ENCODE measurements around the gene ANKIB1. TPM values are rescaled to one million over a fixed set of nuclear protein-coding genes. Genes with fewer than 3 reads are reported as not detected.

The ANKIB1 gene
- total RNA-seq, 4 donors from 2014 or later, result 34.1 to 66.1 (median 58.2) TPM

DNA sequence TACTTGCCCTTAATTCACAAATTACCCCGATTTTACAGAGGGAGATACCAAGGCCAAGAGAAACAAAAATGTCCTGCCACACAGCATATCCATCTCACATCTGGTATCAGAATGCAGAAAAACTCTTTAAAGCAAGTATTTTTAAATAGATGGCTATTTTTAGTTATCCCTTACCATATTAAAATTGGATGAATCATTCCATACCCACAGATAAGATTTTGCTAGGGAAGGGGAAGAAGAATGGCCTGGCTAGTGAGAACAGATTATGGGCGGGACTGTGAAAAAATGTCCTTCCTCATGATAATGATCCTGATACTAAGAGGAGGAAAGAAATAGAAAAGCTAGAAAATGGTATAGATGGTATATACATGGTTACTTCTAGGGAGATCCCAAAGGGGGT is 121.0 kb downstream of the ANKIB1 start:
- Histone ChIP-seq H3K27ac (no peak overlapping the region), H3K27me3 (no peaks in the 10 kb centered on the region), H3K36me3 (peaks cover 29% of the 10 kb centered on the region), H3K9me3 (no peaks in the 10 kb centered on the region), H3K4me3 (no peak overlapping the region), H3K4me1 (no peaks in the 10 kb centered on the region)
- no peak for DNase-seq (ENCODE audit: low spot score in 2 of 2)
- 96% methylated on average over 2 of the region's 2 CpGs for WGBS
- TF ChIP-seq POLR2A (IDR thresholded peaks at IDR 0.05), result no peak
- no peak for TF ChIP-seq POLR2AphosphoS5 (IDR thresholded peaks at IDR 0.05)
- no peak for TF ChIP-seq EP300 (IDR thresholded peaks at IDR 0.05)
- TF ChIP-seq, protein P1, sequence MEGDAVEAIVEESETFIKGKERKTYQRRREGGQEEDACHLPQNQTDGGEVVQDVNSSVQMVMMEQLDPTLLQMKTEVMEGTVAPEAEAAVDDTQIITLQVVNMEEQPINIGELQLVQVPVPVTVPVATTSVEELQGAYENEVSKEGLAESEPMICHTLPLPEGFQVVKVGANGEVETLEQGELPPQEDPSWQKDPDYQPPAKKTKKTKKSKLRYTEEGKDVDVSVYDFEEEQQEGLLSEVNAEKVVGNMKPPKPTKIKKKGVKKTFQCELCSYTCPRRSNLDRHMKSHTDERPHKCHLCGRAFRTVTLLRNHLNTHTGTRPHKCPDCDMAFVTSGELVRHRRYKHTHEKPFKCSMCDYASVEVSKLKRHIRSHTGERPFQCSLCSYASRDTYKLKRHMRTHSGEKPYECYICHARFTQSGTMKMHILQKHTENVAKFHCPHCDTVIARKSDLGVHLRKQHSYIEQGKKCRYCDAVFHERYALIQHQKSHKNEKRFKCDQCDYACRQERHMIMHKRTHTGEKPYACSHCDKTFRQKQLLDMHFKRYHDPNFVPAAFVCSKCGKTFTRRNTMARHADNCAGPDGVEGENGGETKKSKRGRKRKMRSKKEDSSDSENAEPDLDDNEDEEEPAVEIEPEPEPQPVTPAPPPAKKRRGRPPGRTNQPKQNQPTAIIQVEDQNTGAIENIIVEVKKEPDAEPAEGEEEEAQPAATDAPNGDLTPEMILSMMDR (IDR thresholded peaks at IDR 0.05), result no peak

DNA sequence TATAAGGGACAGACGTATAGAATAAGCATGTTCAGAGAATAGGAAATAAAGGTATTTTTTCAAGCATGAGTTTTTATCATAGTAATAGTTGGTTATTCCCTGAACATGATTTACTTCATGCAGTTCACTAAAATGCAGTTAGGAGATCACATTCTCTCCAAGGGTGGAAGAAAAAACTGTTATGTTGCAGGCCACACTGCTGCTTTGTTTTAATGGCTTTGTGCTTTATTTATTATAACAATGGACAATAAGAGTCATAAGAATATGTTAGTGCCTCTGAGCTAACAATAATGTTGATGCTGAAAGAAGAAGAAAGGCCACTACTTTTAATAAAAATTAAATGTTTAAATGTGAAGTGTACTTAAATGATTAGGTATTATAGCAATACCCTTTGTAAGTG is 123.0 kb downstream of the ANKIB1 start:
- peaks cover 13% of the 10 kb centered on the region for H3K36me3 ChIP-seq
- no peak overlapping the region for H3K4me3 ChIP-seq
- WGBS, result 98% methylated on average over 1 of the region's 1 CpG
- no peak overlapping the region for H3K27ac ChIP-seq
- DNase-seq (ENCODE audit: low spot score in 2 of 2), result no peak
- no peaks in the 10 kb centered on the region for H3K9me3 ChIP-seq
- TF ChIP-seq EP300 (IDR thresholded peaks at IDR 0.05), result no peak
- TF ChIP-seq POLR2A (IDR thresholded peaks at IDR 0.05), result no peak
- no peak for TF ChIP-seq POLR2AphosphoS5 (IDR thresholded peaks at IDR 0.05)
- TF ChIP-seq, protein P1 (IDR thresholded peaks at IDR 0.05), result no peak
- no peaks in the 10 kb centered on the region for H3K27me3 ChIP-seq
- H3K4me1 ChIP-seq, result no peaks in the 10 kb centered on the region

DNA sequence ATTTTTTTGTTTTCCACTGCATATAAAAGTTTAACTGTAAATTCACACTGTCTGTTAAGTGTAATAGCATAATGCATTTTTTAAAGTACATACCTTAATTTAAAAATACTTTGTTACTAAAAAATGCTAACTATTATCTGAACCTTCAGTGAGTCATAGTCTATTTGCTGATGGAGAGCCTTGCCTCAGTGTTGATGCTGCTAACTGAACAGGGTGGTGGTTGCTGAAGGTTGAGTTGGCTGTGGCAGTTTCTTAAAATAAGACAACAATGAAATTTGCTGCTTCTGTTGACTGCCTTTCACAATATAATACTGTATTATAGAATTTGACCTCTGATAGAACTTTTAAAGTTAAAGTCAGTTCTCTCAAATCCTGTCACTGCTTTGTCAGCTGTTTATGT is 129.2 kb downstream of the ANKIB1 start:
- Histone ChIP-seq H3K4me3 (no peak overlapping the region), H3K36me3 (peaks cover 26% of the 10 kb centered on the region), H3K27me3 (no peaks in the 10 kb centered on the region), H3K4me1 (no peaks in the 10 kb centered on the region), H3K27ac (no peak overlapping the region), H3K9me3 (no peaks in the 10 kb centered on the region)
- DNase-seq (ENCODE audit: low spot score in 2 of 2), result no peak
- TF ChIP-seq, protein P1 (IDR thresholded peaks at IDR 0.05), result no peak
- TF ChIP-seq EP300 (IDR thresholded peaks at IDR 0.05), result no peak
- no peak for TF ChIP-seq POLR2A (IDR thresholded peaks at IDR 0.05)
- no peak for TF ChIP-seq POLR2AphosphoS5 (IDR thresholded peaks at IDR 0.05)

DNA sequence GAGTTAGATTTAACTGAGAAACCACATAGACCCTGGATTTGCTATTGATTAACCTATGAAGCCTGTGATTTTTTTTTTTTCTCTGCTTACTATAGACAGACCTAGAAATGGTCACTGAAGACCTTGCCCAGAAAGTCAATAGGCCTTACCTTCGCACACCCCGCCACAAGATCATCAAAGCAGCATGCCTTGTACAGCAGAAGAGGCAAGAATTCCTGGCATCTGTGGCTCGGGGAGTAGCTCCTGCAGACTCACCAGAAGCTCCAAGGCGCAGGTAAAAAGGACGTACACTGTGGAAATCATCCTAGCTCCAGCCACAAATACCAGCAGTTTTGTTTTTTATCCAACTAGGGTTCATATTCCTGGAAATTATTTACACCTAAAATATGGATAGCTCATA is 145.3 kb downstream of the ANKIB1 start:
- no peak overlapping the region for H3K27ac ChIP-seq
- no peaks in the 10 kb centered on the region for H3K9me3 ChIP-seq
- no peak overlapping the region for H3K4me3 ChIP-seq
- H3K4me1 ChIP-seq, result no peaks in the 10 kb centered on the region
- 94% methylated on average over 5 of the region's 5 CpGs for WGBS
- DNase-seq (ENCODE audit: low spot score in 2 of 2), result no peak
- TF ChIP-seq, protein P1 (IDR thresholded peaks at IDR 0.05), result no peak
- no peak for TF ChIP-seq POLR2AphosphoS5 (IDR thresholded peaks at IDR 0.05)
- no peak for TF ChIP-seq POLR2A (IDR thresholded peaks at IDR 0.05)
- TF ChIP-seq EP300 (IDR thresholded peaks at IDR 0.05), result no peak
- peaks cover 35% of the 10 kb centered on the region for H3K36me3 ChIP-seq
- no peaks in the 10 kb centered on the region for H3K27me3 ChIP-seq

DNA sequence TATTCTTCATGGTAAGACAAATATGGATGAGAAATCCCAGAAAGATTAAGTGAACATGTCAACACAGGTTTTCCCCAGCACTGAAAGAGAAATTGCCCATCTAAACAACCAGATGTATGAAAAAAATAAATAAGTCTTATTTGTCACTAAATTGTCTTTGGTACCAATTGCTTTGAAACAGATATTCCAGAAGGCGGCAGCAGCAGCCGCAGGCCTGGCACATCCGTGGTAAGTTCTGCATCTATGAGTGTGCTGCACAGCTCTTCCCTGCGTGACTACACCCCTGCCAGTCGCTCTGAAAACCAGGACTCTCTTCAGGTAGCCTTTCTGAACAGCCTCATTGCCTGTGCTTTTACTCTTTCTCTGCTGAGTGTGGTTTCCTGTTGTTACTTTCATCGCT is 151.8 kb downstream of the ANKIB1 start:
- WGBS, result 94% methylated on average over 6 of the region's 6 CpGs
- H3K36me3 ChIP-seq, result peaks cover 38% of the 10 kb centered on the region

More for the DNA sequence above, 151.8 kb downstream of the ANKIB1 start:
- Histone ChIP-seq H3K27ac (no peak overlapping the region), H3K4me3 (no peak overlapping the region), H3K9me3 (no peaks in the 10 kb centered on the region), H3K4me1 (no peaks in the 10 kb centered on the region), H3K27me3 (no peaks in the 10 kb centered on the region)
- DNase-seq (ENCODE audit: low spot score in 2 of 2), result no peak
- TF ChIP-seq, protein P1 (IDR thresholded peaks at IDR 0.05), result no peak
- TF ChIP-seq EP300 (IDR thresholded peaks at IDR 0.05) (no peak), POLR2A (IDR thresholded peaks at IDR 0.05) (no peak)

Data from suprapubic skin (tissue), 4 donors.